Liver (tissue), 9 donors: Measurements from ENCODE around the gene TCF7L2. TPM values are rescaled to one million over a fixed set of nuclear protein-coding genes. Genes with fewer than 3 reads are reported as not detected.

ENCODE experiments used
- DNase-seq: peaks from one replicate; pipeline ENCODE4 v3.0.0-alpha.2; 2017; ENCODE audit warnings: low spot score
- H3K27ac ChIP-seq, 2 donors: one replicate each; pipeline ENCODE4 v1.7.0; 2013; ENCODE audit warnings: inconsistent platforms in 2 of 2, low read length in 2 of 2, control low read depth in 1 of 2, low read depth in 1 of 2, mild to moderate bottlenecking in 1 of 2
- H3K27me3 ChIP-seq, 4 donors: one replicate each; pipeline versions ENCODE4 v1.6.1 to v1.7.0; 2013; ENCODE audit warnings: low read length in 3 of 4, inconsistent platforms in 1 of 4, mild to moderate bottlenecking in 1 of 4, moderate library complexity in 1 of 4; ENCODE audit not compliant: control insufficient read depth in 4 of 4, insufficient read depth in 4 of 4
- H3K36me3 ChIP-seq, 4 donors: one replicate each; pipeline versions ENCODE4 v1.6.1 to v1.7.0; 2013; ENCODE audit warnings: low read length in 3 of 4, mild to moderate bottlenecking in 3 of 4, low read depth in 1 of 4, moderate library complexity in 1 of 4; ENCODE audit not compliant: control insufficient read depth in 4 of 4, insufficient read depth in 3 of 4
- H3K4me1 ChIP-seq, 4 donors: one replicate each; pipeline versions ENCODE4 v1.6.1 to v1.7.0; 2013; ENCODE audit warnings: low read length in 3 of 4, mild to moderate bottlenecking in 3 of 4, moderate library complexity in 1 of 4; ENCODE audit not compliant: control insufficient read depth in 4 of 4, insufficient read depth in 4 of 4
- H3K4me3 ChIP-seq, 3 donors: one replicate each; pipeline versions ENCODE4 v1.6.1 to v1.7.0; 2013; ENCODE audit warnings: low read length in 3 of 3, control low read depth in 1 of 3, low read depth in 1 of 3, mild to moderate bottlenecking in 1 of 3
- H3K9ac ChIP-seq, 2 donors: one replicate each; pipeline ENCODE4 v1.7.0; 2013; ENCODE audit warnings: low read length in 2 of 2, mild to moderate bottlenecking in 2 of 2, moderate library complexity in 2 of 2, control low read depth in 1 of 2, low read depth in 1 of 2
- H3K9me3 ChIP-seq, 4 donors: one replicate each; pipeline versions ENCODE4 v1.6.1 to v1.7.0; 2013; ENCODE audit warnings: low read length in 3 of 4; ENCODE audit not compliant: control insufficient read depth in 4 of 4
- EGR1 ChIP-seq, 2 donors: IDR thresholded peaks; 2 replicates each; pipeline ENCODE4 v1.6.1; 2016 to 2018; ENCODE audit warnings: antibody characterized with exemption in 2 of 2, low read depth in 2 of 2
- FOXA1 ChIP-seq: IDR thresholded peaks from 2 replicates; pipeline ENCODE4 v1.6.1; 2016; ENCODE audit warnings: antibody characterized with exemption
- FOXA2 ChIP-seq: IDR thresholded peaks from 2 replicates; pipeline ENCODE4 v1.6.1; 2016; ENCODE audit warnings: antibody characterized with exemption
- GABPA ChIP-seq, 2 donors: IDR thresholded peaks in 1 of 2; conservative IDR thresholded peaks in 1 of 2; 2 replicates each; pipeline ENCODE4 v1.6.1; 2016; ENCODE audit warnings: antibody characterized with exemption in 2 of 2, mild to moderate bottlenecking in 1 of 2, moderate library complexity in 1 of 2
- HNF4A ChIP-seq, 2 donors: conservative IDR thresholded peaks; 2 replicates each; pipeline ENCODE4 v1.6.1; 2016; ENCODE audit warnings: antibody characterized with exemption in 2 of 2, mild to moderate bottlenecking in 2 of 2
- HNF4G ChIP-seq: IDR thresholded peaks from 2 replicates; pipeline ENCODE4 v1.6.1; 2016; ENCODE audit warnings: antibody characterized with exemption
- JUND ChIP-seq, 2 donors: IDR thresholded peaks; 2 replicates each; pipeline ENCODE4 v1.6.1; 2016; ENCODE audit warnings: antibody characterized with exemption in 2 of 2
- MAX ChIP-seq: IDR thresholded peaks from 2 replicates; pipeline ENCODE4 v1.6.1; 2016; ENCODE audit warnings: antibody characterized with exemption
- NR2F2 ChIP-seq: IDR thresholded peaks from 2 replicates; pipeline ENCODE4 v1.6.1; 2016; ENCODE audit warnings: antibody characterized with exemption
- RAD21 ChIP-seq, 2 donors: IDR thresholded peaks; 2 replicates each; pipeline ENCODE4 v1.6.1; 2016; ENCODE audit warnings: antibody characterized with exemption in 2 of 2, mild to moderate bottlenecking in 2 of 2
- REST ChIP-seq: IDR thresholded peaks from 2 replicates; pipeline ENCODE4 v1.6.1; 2016; ENCODE audit warnings: antibody characterized with exemption, mild to moderate bottlenecking
- RXRA ChIP-seq, 2 donors: IDR thresholded peaks; 2 replicates each; pipeline ENCODE4 v1.6.1; 2017 to 2018; ENCODE audit warnings: antibody characterized with exemption in 2 of 2, mild to moderate bottlenecking in 1 of 2
- SP1 ChIP-seq: IDR thresholded peaks from 2 replicates; pipeline ENCODE4 v1.6.1; 2018; ENCODE audit warnings: antibody characterized with exemption, mild to moderate bottlenecking
- TAF1 ChIP-seq: conservative IDR thresholded peaks from 2 replicates; pipeline ENCODE4 v1.6.1; 2016; ENCODE audit warnings: antibody characterized with exemption, mild to moderate bottlenecking
- YY1 ChIP-seq: IDR thresholded peaks from 2 replicates; pipeline ENCODE4 v1.6.1; 2016; ENCODE audit warnings: antibody characterized with exemption, mild to moderate bottlenecking
- WGBS: extraction: QIAGEN DNeasy Blood & Tissue Kit; methylation state at CpG from one replicate; pipeline ENCODE4 v1.1.7; 2013; 5-methylcytosine and 5-hydroxymethylcytosine counted together
- polyA plus RNA-seq, 2 donors: library from polyadenylated mRNA; stranded (reverse) in 1 of 2; unstranded in 1 of 2; fragments of 200-250 nt in 1 of 2; fragments of >200 nt in 1 of 2; fragmentation: Nextera tagmentation in 1 of 2; extraction: Ambion mirVana in 1 of 2; gene quantifications; one replicate each; pipeline versions ENCODE4 v1.2.1 to v1.2.3, GENCODE V29; 2013 to 2015
- total RNA-seq, 2 donors: library from RNA; depleted of rRNA; stranded (reverse); fragments of >200 nt; gene quantifications; one replicate each; pipeline ENCODE4 v1.2.3, GENCODE V29; 2014
- TF ChIP-seq, protein P1 (sequence below): fragments of 150-350 bp; IDR thresholded peaks from 2 replicates; pipeline ENCODE4 v1.5.1; 2017; ENCODE audit warnings: improper control_type of control experiment, low read depth, low read length; ENCODE audit not compliant: missing input control
- TF ChIP-seq, protein P2 (sequence below): IDR thresholded peaks from 2 replicates; pipeline ENCODE4 v1.6.1; 2016; ENCODE audit warnings: antibody characterized with exemption
- TF ChIP-seq, protein P3 (sequence below): IDR thresholded peaks from 2 replicates; pipeline ENCODE4 v1.6.1; 2016; ENCODE audit warnings: antibody characterized with exemption
- donor health status: healthy.
- donor health status: healthy.
- donor health status: healthy.
- donor health status: healthy.
- donor health status: healthy.

Gene TCF7L2
- total and polyA plus RNA-seq, 4 donors = 4.9 to 18.0 (median 8.3) TPM

DNA sequence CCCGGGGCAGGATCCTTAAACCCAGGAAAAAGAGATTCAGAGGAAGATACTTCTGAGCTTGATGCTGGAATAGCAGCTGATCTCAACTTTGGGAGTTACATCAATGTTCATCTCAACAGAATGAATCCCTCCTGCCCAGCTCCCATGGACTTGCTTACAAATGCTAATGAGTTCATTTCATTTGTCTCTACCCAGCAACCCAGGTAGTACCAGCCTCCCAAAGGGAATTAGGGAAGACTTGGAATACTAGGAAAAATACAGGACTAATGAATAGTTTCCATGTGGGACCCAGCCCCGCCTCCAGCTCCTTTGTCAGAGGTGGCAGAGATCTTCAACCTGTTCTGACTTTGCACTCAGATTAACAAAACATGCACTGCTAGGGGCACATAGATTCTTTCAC lies 22.1 kb upstream of the TCF7L2 start (continued):
- no peak for TF ChIP-seq REST
- TF ChIP-seq JUND (IDR thresholded peaks at IDR 0.05) = no peak

- H3K9me3 ChIP-seq = no peaks in the 10 kb centered on the region
- H3K27me3 ChIP-seq = no peaks in the 10 kb centered on the region
- H3K4me3 ChIP-seq = no peak overlapping the region
- no peaks in the 10 kb centered on the region for H3K36me3 ChIP-seq
- H3K27ac ChIP-seq = no peak overlapping the region
- no peaks in the 10 kb centered on the region for H3K4me1 ChIP-seq
- WGBS = 95% methylated on average over 4 of the region's 4 CpGs
- H3K9ac ChIP-seq = no peak overlapping the region
- TF ChIP-seq HNF4A (conservative IDR thresholded peaks at IDR 0.05) (no peak), REST (no peak), JUND (IDR thresholded peaks at IDR 0.05) (no peak), GABPA (IDR thresholded peaks at IDR 0.05 in 1 of 2, conservative IDR thresholded peaks at IDR 0.05 in 1 of 2) (no peak), FOXA2 (no peak), EGR1 (IDR thresholded peaks at IDR 0.05; ENCODE audit: low read depth in 2 of 2) (no peak), RXRA (IDR thresholded peaks at IDR 0.05) (no peak), NR2F2 (no peak), MAX (no peak), TAF1 (no peak), FOXA1 (no peak), SP1 (no peak), RAD21 (IDR thresholded peaks at IDR 0.05) (no peak), YY1 (no peak), HNF4G (no peak)
- TF ChIP-seq, protein P1, sequence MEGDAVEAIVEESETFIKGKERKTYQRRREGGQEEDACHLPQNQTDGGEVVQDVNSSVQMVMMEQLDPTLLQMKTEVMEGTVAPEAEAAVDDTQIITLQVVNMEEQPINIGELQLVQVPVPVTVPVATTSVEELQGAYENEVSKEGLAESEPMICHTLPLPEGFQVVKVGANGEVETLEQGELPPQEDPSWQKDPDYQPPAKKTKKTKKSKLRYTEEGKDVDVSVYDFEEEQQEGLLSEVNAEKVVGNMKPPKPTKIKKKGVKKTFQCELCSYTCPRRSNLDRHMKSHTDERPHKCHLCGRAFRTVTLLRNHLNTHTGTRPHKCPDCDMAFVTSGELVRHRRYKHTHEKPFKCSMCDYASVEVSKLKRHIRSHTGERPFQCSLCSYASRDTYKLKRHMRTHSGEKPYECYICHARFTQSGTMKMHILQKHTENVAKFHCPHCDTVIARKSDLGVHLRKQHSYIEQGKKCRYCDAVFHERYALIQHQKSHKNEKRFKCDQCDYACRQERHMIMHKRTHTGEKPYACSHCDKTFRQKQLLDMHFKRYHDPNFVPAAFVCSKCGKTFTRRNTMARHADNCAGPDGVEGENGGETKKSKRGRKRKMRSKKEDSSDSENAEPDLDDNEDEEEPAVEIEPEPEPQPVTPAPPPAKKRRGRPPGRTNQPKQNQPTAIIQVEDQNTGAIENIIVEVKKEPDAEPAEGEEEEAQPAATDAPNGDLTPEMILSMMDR = no peak
- TF ChIP-seq, protein P2, sequence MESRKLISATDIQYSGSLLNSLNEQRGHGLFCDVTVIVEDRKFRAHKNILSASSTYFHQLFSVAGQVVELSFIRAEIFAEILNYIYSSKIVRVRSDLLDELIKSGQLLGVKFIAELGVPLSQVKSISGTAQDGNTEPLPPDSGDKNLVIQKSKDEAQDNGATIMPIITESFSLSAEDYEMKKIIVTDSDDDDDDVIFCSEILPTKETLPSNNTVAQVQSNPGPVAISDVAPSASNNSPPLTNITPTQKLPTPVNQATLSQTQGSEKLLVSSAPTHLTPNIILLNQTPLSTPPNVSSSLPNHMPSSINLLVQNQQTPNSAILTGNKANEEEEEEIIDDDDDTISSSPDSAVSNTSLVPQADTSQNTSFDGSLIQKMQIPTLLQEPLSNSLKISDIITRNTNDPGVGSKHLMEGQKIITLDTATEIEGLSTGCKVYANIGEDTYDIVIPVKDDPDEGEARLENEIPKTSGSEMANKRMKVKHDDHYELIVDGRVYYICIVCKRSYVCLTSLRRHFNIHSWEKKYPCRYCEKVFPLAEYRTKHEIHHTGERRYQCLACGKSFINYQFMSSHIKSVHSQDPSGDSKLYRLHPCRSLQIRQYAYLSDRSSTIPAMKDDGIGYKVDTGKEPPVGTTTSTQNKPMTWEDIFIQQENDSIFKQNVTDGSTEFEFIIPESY = no peak
- TF ChIP-seq, protein P3, sequence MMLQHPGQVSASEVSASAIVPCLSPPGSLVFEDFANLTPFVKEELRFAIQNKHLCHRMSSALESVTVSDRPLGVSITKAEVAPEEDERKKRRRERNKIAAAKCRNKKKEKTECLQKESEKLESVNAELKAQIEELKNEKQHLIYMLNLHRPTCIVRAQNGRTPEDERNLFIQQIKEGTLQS = no peak
- DNase-seq = no peak
Observed at GRCh38 chr10:112932658-112933057, 17.4 kb upstream of the TCF7L2 start.
